Measurements from ENCODE around the gene FSCN2. TPM values are rescaled to one million over a fixed set of nuclear protein-coding genes. Genes with fewer than 3 reads are reported as not detected.

The FSCN2 gene
- total RNA-seq, 1 experiment from 2014 or later, result 1.6 TPM

DNA sequence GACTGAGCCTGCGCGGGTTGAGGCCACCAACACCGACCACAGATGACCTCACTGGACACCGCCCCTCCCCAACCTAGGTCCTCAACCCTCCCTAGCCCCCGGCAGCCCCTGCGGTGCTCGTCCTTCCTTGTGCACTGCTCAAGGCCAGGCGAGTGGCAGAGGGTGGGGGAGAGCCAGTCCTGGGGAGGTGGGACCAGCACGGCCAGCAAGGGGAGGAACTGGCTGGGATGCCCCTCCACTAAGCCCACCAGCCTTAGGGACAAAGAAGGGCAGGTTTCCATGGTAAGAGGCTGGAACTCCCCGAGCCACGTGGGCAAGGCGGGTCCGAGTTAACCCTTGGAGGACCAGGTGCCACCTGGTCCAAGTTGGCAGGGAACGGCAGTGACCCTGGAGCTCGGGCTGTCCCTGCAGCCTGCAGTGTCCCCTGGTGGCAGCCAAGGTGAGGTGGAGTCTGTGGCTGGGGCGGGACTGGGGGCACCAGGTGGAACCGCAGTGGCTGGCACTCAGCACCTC, 9.2 kb downstream of the FSCN2 start:
- H3K23ac ChIP-seq (ENCODE audit: insufficient read length, low read depth, low read length), result no peak overlapping the region
- DNase-seq, result peak; percentile 94
- H3K27ac Mint-ChIP-seq, result no peak overlapping the region; a peak in 1 of 7 replicates
- H3K4me1 ChIP-seq (ENCODE audit: insufficient read depth, low read length), result no peaks in the 10 kb centered on the region
- H3K79me2 ChIP-seq (ENCODE audit: insufficient read depth, low read length), result no peaks in the 10 kb centered on the region
- H2AFZ ChIP-seq (ENCODE audit: low read length), result no peak overlapping the region
- peaks cover 7% of the 10 kb centered on the region; the same call in 1 of the 2 replicates for H3K27me3 ChIP-seq (ENCODE audit: insufficient read depth, low read length)
- no peak overlapping the region for H3K9ac ChIP-seq (ENCODE audit: extremely low read depth, insufficient read length, low read length)
- no peak overlapping the region for H2BK12ac ChIP-seq (ENCODE audit: insufficient read length, low read depth, low read length)
- H3K9me3 ChIP-seq (ENCODE audit: control insufficient read depth, low read depth, low read length), result no peaks in the 10 kb centered on the region
- no peak overlapping the region for H2BK15ac ChIP-seq (ENCODE audit: low read depth, low read length)
- no peak overlapping the region for H2BK20ac ChIP-seq (ENCODE audit: low read depth, low read length, poor library complexity, severe bottlenecking)
- H3K4me2 ChIP-seq (ENCODE audit: insufficient read depth, insufficient read length, low read length), result peak overlapping the region; percentile 17
- H3K9me3 Mint-ChIP-seq, result no peaks in the 10 kb centered on the region; a peak in 1 of 5 replicates
- H3K27me3 Mint-ChIP-seq (ENCODE audit: low read depth), result peaks cover 27% of the 10 kb centered on the region
- H3K36me3 Mint-ChIP-seq (ENCODE audit: insufficient read depth in 1 of 3, low read depth in 3 of 3), result peaks cover 5 to 14% (median 8%) of the 10 kb centered on the region in 3 experiments; a peak in 6 of 7 replicates
- H3K18ac ChIP-seq (ENCODE audit: insufficient read length, low read depth, low read length), result peak overlapping the region; percentile 32
- H2BK120ac ChIP-seq (ENCODE audit: low read depth, low read length, poor library complexity, severe bottlenecking), result no peak overlapping the region
- H3K23me2 ChIP-seq (ENCODE audit: insufficient read length, low read depth, low read length, poor library complexity, severe bottlenecking), result peaks cover 5% of the 10 kb centered on the region
- no peak overlapping the region; a peak in 1 of 5 replicates for H3K4me3 Mint-ChIP-seq
- no peaks in the 10 kb centered on the region for H3K79me1 ChIP-seq (ENCODE audit: insufficient read depth, low read depth, low read length, poor library complexity, severe bottlenecking)
- no peak overlapping the region for H3K4ac ChIP-seq (ENCODE audit: low read depth, low read length)
- H3K14ac ChIP-seq (ENCODE audit: insufficient read depth, low read length), result no peak overlapping the region
- no peak overlapping the region for H2BK5ac ChIP-seq (ENCODE audit: insufficient read length, low read length)
- H4K5ac ChIP-seq (ENCODE audit: insufficient read length, low read depth, low read length), result no peak overlapping the region
- TF ChIP-seq, protein P1, sequence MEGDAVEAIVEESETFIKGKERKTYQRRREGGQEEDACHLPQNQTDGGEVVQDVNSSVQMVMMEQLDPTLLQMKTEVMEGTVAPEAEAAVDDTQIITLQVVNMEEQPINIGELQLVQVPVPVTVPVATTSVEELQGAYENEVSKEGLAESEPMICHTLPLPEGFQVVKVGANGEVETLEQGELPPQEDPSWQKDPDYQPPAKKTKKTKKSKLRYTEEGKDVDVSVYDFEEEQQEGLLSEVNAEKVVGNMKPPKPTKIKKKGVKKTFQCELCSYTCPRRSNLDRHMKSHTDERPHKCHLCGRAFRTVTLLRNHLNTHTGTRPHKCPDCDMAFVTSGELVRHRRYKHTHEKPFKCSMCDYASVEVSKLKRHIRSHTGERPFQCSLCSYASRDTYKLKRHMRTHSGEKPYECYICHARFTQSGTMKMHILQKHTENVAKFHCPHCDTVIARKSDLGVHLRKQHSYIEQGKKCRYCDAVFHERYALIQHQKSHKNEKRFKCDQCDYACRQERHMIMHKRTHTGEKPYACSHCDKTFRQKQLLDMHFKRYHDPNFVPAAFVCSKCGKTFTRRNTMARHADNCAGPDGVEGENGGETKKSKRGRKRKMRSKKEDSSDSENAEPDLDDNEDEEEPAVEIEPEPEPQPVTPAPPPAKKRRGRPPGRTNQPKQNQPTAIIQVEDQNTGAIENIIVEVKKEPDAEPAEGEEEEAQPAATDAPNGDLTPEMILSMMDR (conservative IDR thresholded peaks at IDR 0.05), result peak; percentile 84
- no peak overlapping the region for H4K91ac ChIP-seq (ENCODE audit: insufficient read length, low read depth, low read length)
- 0 out of 4 replicates have a peak, but pooled peaks cover 5 to 7% of the 10 kb centered on the region in 2 experiments for H3K4me1 Mint-ChIP-seq
- WGBS (ENCODE audit: extremely low coverage, insufficient read length, low lambda C conversion rate), result no CpG with 5 or more reads among the region's 17 CpGs
- peaks cover 4% of the 10 kb centered on the region for H4K20me1 ChIP-seq (ENCODE audit: control insufficient read depth, insufficient read depth, insufficient read length)
- no peak overlapping the region for H4K8ac ChIP-seq (replicated peaks; ENCODE audit: insufficient read length, low read depth, low read length)
- H3K56ac ChIP-seq (ENCODE audit: insufficient read length, low read depth, low read length), result no peak overlapping the region
- no peak overlapping the region for H3K27ac ChIP-seq (ENCODE audit: insufficient read length, low read depth, low read length)
- no peak overlapping the region for H3T11ph ChIP-seq (ENCODE audit: low read length)
- H2AK5ac ChIP-seq (ENCODE audit: insufficient read length, low read length), result no peak overlapping the region
